C1 segment of cervical spinal cord (tissue), 14 donors: ENCODE measurements around the gene DDX4.
"Not testable (repeated sequence)": the region's sequence is repeated elsewhere in the genome, so short reads cannot be mapped to it uniquely, and the experiment has no call there.

Experiments
- DNase-seq, 14 donors: peaks; one replicate each; lab custom pipeline; 2025; lab: John Stamatoyannopoulos, UW

DDX4 gene

DNA sequence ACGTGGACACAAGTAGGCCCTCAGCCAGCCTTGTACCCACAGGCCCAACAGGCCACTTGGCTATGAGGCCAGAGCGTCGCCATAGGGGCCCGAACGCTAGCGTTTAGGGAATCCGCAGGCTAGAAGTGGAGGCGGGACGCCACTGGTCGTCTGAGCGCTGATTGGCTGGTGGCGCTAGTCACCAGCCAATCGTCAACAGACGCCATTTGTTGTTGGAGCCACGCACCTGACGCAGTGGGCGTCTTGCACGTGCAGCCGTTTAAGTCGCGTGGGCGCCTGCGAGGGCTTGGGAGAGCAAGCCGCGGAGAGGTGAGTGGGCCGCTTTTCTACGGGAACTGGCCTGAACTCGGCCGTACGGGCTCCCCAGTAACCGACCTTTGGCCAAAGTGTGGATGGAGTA lies at the start of gene DDX4:
TSS of gene DDX4 (plus strand) at position 269 of the 400 bp plus-strand sequence. CDS start 903 bp downstream, outside the sequence.
- no peak for DNase-seq

DNA sequence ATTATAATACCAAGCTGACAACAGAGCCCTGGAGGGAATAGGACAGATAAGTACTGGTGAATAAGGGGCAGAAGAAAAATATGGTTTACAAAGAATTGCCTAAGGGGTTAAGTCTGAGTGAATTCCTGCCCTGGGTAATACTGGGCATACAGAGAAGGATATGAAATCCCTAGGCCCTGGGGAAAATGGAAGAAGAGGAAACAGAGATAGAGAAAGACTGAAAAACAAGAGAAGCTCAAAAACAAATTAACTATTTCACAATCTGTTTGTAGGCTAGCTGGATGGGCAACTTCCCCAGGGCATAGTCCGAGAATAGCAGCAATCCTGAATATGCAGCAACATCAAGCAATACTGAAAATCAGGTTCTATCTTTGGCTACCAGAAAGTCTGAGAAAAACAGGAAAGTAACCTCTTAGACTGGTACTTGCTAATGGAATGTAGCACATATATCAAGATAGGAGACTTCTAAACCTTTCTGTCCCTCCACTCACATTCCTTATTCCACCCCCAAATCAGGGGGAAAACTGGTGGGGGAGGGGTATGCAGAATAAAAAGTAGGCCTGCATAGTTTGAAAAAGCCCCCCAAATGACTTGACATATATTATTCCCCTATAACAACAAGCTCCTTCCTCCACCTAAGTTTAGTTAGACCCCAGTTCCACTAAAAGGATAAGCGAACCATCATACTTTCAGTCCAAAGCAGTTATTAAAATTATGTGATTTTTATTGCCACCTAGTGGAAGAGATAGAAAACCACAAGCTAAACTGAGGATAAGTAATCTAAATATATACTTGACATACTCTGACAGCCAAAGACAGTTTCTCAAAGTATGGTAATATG lies 46.4 kb upstream of the DDX4 start:
- peak in 1 of 14 donors; percentile 16 for DNase-seq

DNA sequence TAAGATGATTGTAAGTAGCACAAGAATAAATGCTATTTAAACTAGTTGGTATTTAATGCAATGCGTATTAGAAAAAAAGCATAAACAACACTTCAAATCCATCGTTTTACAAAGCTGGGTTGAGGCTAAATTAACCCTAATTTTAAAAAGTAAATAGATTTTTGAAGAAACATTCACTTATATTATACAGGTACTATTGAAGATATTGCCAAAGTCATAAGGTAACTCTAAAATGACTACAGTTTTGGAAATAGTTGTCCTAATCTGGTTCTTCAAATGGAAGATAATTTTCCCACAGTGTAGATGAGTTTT lies 45.8 kb upstream of the DDX4 start:
- no peak for DNase-seq

DNA sequence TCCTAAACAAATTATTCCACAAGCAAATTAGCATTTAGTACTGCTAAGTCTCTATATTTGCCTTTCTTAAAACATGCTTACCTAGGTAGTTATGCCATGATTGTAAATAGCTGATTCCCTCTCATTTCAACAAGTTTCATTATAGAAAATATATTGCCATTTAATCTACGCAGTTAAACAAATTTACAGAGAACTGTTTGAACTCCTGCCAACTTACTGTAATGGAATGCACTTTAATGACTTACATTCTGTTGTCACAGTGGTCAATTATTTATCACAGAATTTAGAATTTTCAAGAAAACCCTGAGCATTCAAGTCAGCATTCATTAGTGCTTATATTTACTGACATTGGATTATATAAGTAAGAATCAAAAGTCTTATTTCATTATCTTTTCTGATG lies 45.4 kb upstream of the DDX4 start:
- DNase-seq, result no peak

DNA sequence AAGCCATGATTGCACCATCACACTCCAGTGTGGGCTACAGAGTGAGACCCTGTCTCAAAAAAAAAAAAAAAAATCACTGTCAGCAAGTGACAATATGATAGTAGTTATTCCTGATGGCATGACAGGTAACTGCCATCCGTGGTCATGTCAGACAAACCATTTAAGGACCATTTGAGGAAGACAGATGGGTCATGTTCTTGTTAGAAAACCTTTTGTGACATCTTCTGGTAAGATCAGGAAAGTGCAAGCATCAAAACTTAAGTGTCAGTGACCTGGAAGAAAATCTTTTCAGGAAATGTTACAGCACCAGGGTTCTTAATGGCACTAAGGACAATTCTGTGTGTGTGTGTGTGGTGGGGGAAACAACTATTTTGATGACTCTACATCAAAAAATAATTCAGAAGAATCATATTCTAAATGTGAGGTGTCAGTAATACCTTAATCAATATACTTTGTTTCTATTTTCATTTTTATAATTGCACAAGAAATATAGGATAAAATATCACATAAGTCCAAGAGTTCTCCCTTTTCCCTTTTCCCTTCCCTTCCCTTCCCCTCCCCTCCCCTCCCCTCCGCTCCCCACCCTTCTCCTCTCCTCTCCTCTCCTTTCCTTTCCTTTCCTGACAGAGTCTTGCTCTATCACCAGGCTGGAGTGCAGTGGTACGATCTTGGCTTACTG lies 43.6 kb upstream of the DDX4 start:
- no peak for DNase-seq

DNA sequence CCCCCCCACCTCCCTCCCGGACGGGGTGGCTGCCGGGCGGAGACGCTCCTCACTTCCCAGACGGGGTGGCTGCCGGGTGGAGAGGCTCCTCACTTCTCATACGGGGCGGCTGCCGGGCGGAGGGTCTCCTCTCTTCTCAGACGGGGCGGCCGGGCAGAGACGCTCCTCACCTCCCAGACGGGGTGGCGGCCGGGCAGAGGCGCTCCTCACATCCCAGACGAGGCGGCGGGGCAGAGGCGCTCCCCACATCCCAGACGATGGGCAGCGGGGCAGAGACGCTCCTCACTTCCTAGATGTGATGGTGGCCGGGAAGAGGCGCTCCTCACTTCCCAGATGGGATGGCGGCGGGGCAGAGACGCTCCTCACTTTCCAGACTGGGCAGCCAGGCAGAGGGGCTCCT lies 41.2 kb upstream of the DDX4 start:
- DNase-seq, result not testable (repeated sequence)

DNA sequence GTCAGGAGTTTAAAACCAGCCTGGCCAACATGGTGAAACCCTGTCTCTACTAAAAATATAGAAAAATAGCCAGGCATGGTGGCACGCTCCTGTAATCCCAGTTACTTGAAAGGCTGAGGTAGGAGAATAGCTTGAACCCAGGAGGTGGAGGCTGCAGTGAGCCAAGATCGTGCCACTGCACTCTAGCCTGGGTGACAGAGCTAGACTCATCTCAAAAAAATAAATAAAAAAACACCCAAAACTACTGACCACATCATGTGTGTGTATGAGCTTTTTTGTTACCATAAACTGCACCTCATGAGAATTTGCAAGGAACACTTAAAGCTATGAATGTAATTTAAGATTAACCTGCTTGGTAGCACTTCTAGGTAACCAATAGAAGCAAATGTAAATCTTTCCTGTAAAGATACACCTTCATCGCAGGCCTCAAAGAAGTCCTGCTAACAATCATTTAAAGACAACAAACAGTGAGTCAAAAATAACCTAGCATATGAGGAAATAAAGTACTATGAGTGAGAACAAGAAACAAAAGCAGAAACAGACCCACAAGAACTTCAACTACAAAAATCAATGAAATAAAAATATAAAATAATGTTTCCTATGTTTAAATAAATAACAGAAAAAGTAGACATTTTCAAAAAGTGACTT lies 38.7 kb upstream of the DDX4 start:
- DNase-seq, result no peak

DNA sequence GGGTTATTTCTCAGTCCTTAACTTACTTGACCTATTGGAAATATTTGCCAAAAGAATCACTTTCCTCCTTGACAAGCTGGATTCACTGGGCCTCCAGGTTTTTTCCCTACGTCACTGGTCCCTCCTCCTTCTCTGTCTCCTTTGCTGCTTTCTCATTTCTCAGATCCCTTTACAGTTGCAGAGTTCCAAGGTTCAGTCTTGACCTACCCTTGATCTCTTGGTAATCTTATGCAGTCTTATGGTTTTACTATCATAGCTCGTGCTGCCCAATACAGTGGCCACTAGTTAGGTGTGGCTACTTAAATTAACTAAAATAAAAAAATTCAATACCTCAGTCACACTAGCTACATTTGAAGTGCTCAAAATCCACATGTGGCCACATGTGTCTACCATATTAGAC lies 37.1 kb upstream of the DDX4 start:
- no peak for DNase-seq

DNA sequence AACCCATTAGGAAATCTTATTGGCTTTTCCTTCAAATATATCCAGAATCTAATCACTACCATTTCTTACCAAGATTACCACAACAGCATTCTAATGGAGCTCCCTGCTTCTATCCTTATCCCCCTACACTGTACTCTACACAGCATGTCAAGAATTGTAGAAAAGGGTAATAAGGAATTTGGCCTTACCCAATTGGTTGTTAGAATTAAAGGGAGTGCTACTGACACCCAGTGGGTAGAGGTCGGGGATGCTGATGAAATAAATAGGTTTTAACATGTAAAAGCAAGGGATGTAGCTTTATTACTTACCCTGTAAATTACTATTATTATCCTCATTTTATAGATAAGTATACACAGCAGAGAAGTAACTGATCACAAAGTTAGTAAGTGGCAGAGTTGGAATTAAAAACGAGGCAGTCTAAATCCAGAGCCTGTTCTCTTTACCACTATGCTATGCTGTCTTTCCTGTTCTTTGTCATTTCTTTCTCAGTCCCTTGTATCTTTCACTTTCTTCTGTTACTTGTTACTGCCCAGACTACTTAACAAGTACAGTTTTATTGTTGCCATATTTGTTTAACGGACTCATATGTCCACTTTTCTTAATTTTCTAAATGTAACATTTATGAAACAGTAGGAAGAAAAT lies 36.3 kb upstream of the DDX4 start:
- DNase-seq, result no peak

DNA sequence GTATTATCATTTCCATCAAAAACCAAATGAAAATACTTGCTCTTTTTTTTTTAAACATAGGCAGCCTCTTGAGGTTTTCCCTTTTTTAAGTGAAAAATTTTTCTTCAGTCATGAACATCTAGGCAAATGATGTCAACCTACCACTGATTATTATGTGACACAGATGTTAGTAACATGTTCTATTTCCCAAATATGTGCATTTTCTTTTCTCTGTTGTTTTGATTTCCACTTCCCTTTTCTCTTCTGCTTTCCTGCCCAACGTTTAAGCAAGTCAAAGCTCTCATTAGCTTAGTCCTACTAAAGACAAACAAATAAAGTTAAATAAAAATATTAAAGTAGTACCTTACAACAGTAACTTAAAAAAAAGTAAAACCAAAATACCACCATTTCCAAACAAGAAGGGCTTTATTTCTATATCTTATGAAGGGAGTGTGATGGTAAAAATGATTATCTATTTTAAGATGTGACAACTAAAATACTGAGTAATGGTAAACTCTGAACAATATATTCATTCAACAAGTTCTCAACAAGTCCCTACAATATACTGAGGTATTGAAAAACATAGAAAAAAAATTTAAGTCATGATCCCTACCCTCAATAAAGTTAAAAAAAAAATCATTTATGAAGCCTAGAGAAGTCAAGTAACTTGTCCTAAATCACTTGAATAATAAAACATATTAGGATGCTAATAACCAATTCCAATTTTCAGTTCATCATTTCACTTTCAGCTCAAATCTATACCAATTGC lies 35.1 kb upstream of the DDX4 start:
- DNase-seq, result no peak

DNA sequence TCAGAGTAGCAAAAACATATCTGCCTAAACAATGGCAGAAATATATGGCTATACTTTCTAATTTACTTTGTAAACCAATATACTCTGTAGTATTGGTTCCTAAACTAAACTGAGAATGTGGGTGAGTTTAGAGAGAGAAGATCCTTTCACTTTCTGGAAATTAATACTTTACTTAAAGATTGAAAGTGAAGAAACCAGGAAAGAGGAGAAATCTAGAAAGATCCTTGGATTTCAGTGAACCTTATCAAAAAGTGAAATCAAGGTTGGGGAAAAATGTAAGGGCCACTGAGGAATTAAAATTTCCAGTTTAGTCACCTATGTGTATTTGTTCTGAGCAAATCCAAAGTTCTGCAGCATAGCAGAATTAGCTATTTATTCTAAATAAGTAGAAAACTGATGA lies 31.6 kb upstream of the DDX4 start:
- no peak for DNase-seq

DNA sequence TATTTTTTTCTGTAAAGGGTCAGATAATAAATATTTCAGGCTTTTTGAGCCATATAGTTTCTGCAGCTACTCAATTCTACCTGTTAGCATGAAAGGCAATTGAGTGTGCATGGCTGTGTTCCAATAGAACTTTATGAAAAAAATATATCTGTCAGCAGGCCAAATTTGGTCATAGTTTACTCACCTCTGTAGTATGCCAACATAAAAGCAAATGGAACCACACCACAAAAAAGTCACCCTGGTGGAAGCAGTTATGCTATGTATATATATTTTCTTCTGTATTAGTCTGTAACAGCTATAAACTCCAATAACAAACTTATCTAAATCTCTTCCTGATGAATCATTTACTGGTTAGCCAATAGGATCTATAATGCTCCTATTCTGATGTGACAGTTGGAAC lies 29.1 kb upstream of the DDX4 start:
- no peak for DNase-seq

DNA sequence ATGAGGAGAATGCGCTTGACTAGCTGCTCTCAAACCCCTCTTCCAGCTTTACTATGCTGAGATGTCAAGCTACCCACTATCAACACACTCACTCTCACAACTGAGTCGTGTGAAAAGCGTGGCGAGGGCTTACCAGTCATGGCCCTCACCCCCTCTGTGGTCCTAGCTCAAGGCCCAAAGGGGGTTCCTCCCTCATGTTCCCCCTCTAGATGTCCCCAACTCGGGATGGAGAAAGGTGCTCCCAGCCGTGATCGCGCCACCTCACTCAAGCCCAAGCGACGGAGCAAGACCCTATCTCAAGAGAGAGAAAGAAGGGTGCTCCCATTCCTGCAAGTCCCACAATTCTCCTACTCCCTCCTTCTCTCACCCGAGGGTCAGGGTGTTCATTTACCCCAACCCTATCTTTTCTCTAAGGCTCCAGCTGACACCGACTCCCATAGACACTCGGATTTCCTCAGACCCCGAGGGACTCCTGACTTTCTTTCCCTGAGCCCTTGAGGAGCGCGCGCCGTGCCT lies 26.3 kb upstream of the DDX4 start:
- DNase-seq, result peak in 1 of 14 donors; percentile 30

DNA sequence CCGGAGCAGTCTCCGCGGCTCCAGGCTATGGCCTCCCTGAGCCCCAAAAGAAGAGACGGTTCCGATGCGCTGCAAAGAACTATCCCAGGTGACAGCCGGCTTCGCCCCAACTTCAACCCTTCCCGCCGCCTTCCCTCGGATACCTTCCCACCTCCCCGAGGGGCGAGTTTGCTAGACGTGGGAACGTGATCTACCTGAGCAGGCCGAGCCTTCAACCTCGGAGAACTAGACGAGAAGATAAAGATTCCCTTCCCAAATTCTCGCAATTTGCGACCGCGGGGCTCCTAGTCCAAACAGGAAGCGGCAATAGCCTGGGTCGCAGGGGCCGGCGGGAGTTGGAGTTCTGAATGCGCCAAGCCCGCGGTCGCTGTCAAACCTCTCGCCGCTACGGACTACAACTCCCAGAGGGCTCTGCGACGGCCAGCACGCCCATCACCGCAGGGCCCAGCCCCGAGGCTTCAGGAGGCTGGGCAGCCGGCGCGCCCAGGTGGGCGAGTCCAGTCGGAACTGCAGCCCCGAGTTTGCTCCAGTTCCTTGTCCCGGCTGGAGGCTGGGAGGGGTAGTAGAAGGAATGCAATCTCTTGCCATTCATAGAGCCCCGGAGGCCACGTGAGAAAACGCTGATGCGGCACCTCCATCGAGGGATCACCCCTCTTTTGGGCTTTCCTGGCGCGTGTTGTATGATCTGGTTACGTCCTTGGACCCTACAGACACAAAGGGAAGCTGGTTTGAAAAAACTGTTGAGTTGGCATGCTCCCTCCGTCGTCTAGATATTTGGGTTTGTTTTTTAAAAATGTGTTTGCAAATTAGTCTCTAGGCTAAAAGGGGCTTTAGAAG lies 25.6 kb upstream of the DDX4 start, which contains the start of gene SLC38A9:
TSS of gene SLC38A9 (minus strand) at position 302 of the 837 bp plus-strand sequence. CDS start 14,366 bp downstream, outside the sequence.
- DNase-seq, result peak; percentile 45 to 95 (median 90)

DNA sequence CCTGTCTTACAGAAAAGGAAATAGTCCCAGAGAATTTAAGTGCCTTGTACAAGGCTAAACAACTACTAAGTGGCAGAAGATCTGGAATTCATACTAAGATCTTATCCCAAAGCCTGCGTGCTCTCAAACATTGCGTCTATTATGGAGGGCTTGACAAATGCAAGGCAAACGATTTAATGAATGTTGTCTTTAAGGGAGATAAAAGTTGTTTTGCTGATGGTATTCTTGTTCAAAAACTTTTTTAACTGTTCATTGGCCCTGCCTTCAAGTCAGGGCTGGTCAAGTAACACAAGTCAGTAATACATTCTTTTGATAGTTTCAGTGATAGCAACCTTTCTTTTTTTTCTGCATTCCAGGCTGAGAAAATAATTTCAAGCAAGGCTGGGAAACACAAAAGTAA lies 24.0 kb upstream of the DDX4 start:
- DNase-seq, result no peak

DNA sequence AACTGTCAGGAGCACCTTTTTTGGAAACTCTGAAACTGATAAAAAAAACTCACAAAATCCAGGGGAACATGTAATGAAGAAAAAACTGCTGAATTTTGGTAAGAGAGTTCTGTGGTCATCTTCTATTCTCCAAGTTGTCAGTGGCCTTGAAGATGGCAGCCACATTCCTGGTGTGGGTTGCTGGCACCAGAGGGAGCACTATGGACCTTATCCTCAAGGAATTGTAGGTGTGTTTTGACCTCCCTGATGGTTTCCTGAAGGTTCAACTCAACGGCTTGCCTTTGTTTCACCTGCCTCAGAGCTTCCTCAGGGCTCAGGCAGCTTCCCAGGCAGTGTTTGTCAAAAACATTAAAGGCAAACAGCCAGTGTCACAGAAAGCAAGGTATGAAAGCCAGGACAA lies 23.5 kb upstream of the DDX4 start:
- DNase-seq, result no peak

DNA sequence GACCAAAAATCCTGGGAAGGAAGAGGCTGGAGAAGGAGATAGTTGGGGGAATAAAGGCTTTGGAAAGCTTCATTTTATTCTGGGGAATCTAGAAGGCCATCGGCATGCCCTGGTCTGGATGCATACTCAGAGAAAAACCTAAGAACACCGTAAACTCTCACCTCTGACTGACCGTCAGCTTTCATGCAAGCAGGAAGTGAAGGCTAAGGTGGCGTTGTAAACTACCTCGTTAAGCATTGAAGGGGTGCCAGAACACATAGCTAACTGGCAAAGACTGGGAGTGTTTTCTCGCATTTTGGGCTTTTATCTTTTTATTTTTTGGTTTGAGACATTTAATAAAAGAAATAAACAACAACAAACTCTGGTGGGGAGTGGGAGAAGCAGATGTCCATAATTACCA lies 23.1 kb upstream of the DDX4 start:
- no peak for DNase-seq

DNA sequence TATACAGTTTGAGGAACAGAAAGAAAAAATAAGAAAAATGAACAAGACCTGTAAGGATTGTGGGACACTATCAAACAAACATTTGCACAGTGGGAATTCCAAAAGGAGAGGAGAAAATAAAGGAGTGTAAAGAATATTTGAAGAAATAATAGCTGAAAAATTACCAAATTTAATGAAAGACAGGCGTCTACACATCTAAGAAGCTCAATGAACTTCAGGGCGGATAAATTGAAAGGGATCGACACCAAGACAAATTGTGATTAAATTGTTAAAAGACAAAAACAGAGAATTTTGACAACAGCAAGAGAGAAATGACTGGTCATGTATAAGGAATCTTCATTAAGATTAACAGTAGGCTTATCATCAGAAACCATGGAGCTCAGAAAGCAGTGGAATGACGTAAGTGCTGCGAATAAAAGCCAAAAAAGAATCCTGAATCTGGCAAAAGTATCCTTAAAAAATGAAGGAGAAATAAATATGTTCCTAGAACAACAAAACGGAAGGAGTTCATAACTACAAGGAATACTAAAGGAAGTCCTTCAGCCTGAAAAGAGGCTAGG lies 22.3 kb upstream of the DDX4 start:
- DNase-seq, result no peak

DNA sequence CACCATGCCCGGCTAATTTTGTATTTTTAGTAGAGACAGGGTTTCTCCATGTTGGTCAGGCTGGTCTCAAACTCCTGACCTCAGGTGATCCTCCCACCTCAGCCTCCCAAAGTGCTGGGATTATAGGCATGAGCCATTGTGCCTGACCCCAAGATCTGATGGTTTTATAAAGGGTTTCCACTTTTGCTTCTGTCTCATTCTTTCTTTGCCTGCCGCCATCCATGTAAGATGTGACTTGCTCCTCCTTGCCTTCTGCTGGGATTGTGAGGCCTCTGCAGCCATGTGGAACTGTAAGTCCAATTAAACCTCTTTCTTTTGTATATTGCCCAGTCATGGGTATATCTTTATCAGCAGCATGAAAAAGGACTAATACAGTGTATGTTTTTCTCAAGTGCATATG lies 18.8 kb upstream of the DDX4 start:
- DNase-seq, result not testable (repeated sequence)

DNA sequence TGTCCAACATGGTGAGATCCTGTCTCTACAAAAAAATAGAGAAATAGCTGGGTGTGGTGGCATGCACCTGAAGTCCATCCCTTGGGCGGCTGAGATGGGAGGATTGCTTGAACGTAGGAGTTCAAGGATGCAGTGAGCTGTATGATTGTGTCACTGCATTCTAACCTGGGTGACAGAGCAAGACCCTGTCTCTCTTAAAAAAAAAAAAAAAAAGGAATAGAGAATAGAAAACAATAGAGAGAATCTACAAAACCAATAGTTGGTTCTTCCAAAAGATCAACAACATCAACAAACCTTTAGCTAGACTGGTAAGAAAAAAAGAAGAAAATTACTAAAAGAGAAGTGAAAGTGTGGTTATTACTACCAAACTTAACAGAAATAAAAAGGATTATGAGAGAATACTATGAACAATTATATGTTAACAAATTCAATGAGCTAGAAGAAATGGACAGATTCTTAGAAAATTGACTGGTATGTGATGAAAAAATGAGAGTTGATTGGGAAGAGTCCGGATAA lies 17.6 kb upstream of the DDX4 start:
- no peak for DNase-seq
